ENCODE measurements around the gene NEO1.

GRCh38 chr15:73247331-73247730 is 195.1 kb downstream of the NEO1 start:
- TF ChIP-seq EZH2 (IDR thresholded peaks at IDR 0.05): no peak
- no peak for TF ChIP-seq POLR2AphosphoS5 (IDR thresholded peaks at IDR 0.05; ENCODE audit: borderline replicate concordance, low read depth, low read length)

All from SK-N-MC (cell line).